Prostate gland (tissue), 2 donors: ENCODE results near the gene SPTBN1. TPM values are rescaled to one million over a fixed set of nuclear protein-coding genes. Genes with fewer than 3 reads are reported as not detected.
"Not testable (repeated sequence)": the region's sequence is repeated elsewhere in the genome, so short reads cannot be mapped to it uniquely, and the experiment has no call there.

Experiments used
- DNase-seq: peaks from one replicate; pipeline ENCODE4 v3.0.0-alpha.2; 2019; ENCODE audit warnings: low spot score
- H3K27ac ChIP-seq, 2 donors: fragments of 200-600 bp; sonication (generic); 2 replicates each; pipeline ENCODE4 v1.5.1; 2017 to 2019
- H3K27me3 ChIP-seq: fragments of 200-600 bp; sonication (generic); replicated peaks from 2 replicates; pipeline ENCODE4 v1.5.1; 2019; ENCODE audit not compliant: insufficient read depth
- H3K36me3 ChIP-seq, 2 donors: fragments of 200-600 bp; sonication (generic); 1 replicate in 1 of 2; 2 replicates in 1 of 2; pipeline versions ENCODE4 v1.5.1 to v1.8.1; 2017 to 2019
- H3K4me1 ChIP-seq: fragments of 200-600 bp; sonication (generic); replicated peaks from 2 replicates; pipeline ENCODE4 v1.5.1; 2019
- H3K4me3 ChIP-seq, 2 donors: fragments of 200-600 bp; sonication (generic); 2 replicates each; pipeline ENCODE4 v1.5.1; 2017 to 2019
- H3K9me3 ChIP-seq: fragments of 200-600 bp; sonication (generic); 2 replicates; pipeline ENCODE4 v1.5.1; 2017
- POLR2A ChIP-seq: fragments of 450-650 bp; IDR thresholded peaks from one replicate; pipeline ENCODE4 v1.6.1; 2016; ENCODE audit warnings: antibody characterized with exemption, mild to moderate bottlenecking
- POLR2AphosphoS5 ChIP-seq: sonication (generic); formaldehyde crosslinking; IDR thresholded peaks from one replicate; pipeline ENCODE4 v1.6.1; 2017; ENCODE audit warnings: antibody characterized with exemption
- WGBS: methylation state at CpG from one replicate; pipeline ENCODE4 v1.1.5; 2018; 5-methylcytosine and 5-hydroxymethylcytosine counted together
- intact Hi-C: fragments of 100-400 bp; cut with DNase I; formaldehyde crosslinking; loops from one replicate; pipeline ENCODE4 v1.14.2; 2022
- total RNA-seq, 2 donors: library from RNA; depleted of rRNA; stranded (reverse); fragments of >200 nt; gene quantifications; one replicate each; pipeline ENCODE4 v1.1.0, GENCODE V29; 2016
- TF ChIP-seq, protein P1 (sequence below), 4 experiments: fragments of 200-600 bp in 2 of 4; fragments of 450-650 bp in 2 of 4; sonication (generic) in 2 of 4; IDR thresholded peaks; 1 replicate in 3 of 4; 2 replicates in 1 of 4; pipeline ENCODE4 v1.5.1; 2016 to 2019; ENCODE audit warnings: antibody characterized with exemption in 4 of 4, mild to moderate bottlenecking in 2 of 4, moderate library complexity in 2 of 4

The SPTBN1 gene
- total RNA-seq, 2 donors from 2014 or later: 146 to 348 TPM

DNA sequence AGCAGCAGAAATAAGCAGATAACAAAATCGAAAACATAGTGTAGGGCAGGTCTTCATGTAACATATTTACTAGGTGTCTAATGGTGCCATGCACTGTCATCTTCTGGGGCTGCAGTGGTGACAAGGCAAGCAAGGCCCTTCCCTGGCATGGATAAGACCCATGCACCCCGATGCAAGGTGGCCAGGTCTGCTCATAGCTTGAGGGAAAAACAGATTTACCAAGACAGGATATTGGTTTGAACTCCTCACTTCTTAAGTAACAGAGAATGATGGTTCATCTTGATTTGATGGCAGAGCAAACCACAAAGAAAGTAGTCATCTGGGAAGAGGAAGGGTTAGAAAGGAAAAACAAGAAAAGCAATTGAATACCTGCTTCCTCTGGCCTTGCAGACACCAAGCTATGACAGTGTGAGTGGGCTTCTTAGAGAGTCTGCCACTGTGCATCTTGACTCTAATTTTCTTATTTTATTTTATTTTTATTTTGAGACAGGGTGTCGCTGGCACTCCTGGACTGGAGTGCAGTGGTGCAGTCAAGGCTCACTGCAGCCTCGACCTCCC, 231.5 kb downstream of the SPTBN1 start:
- TF ChIP-seq, protein P1, sequence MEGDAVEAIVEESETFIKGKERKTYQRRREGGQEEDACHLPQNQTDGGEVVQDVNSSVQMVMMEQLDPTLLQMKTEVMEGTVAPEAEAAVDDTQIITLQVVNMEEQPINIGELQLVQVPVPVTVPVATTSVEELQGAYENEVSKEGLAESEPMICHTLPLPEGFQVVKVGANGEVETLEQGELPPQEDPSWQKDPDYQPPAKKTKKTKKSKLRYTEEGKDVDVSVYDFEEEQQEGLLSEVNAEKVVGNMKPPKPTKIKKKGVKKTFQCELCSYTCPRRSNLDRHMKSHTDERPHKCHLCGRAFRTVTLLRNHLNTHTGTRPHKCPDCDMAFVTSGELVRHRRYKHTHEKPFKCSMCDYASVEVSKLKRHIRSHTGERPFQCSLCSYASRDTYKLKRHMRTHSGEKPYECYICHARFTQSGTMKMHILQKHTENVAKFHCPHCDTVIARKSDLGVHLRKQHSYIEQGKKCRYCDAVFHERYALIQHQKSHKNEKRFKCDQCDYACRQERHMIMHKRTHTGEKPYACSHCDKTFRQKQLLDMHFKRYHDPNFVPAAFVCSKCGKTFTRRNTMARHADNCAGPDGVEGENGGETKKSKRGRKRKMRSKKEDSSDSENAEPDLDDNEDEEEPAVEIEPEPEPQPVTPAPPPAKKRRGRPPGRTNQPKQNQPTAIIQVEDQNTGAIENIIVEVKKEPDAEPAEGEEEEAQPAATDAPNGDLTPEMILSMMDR (IDR thresholded peaks at IDR 0.05): no peak
- TF ChIP-seq POLR2A (no peak), POLR2AphosphoS5 (no peak)
- H3K9me3 ChIP-seq: no peaks in the 10 kb centered on the region
- intact Hi-C loops: no loop called here
- H3K4me1 ChIP-seq: no peaks in the 10 kb centered on the region
- DNase-seq: no peak
- H3K4me3 ChIP-seq: no peak overlapping the region
- H3K27ac ChIP-seq: no peak overlapping the region
- H3K36me3 ChIP-seq: no peaks in the 10 kb centered on the region
- WGBS: 88% methylated on average over 4 of the region's 4 CpGs
- H3K27me3 ChIP-seq: no peaks in the 10 kb centered on the region

DNA sequence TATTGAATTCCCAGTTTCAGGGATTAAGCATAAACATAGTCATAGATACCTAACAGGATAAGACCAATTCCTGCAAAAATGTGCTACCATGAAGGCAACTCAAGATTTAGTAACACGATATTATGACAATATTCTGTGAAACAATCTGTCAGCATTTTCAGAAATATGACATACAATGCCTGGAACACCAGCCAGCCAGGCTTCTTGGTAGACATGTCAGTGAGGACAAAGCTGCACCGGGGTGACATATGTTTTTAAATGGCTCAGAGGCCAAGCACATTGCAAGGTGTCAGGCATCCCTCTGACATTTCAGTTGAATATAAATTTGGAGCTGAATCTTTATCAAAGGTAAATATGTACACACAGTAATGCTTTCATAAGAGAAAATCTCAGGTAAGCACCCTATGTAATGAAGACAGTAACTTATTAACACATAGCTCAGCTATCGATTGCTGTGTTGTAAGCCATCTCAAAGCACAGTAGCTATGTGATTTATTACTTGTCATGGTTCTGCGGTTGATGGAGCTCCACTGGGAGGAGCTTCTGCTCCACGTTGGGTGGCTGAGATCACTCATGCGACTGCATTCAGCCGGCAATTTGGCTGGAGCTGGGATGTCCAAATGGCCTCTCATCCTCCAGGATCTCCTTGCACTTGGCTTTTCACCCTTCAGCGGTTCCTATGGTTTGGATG, 235.5 kb downstream of the SPTBN1 start:
- Histone ChIP-seq H3K4me3 (no peak overlapping the region), H3K36me3 (no peaks in the 10 kb centered on the region), H3K27ac (no peak overlapping the region), H3K4me1 (no peaks in the 10 kb centered on the region), H3K27me3 (no peaks in the 10 kb centered on the region), H3K9me3 (no peaks in the 10 kb centered on the region)
- DNase-seq: no peak
- intact Hi-C loops: no loop called here
- TF ChIP-seq POLR2A (no peak), POLR2AphosphoS5 (no peak)
- TF ChIP-seq, protein P1 (IDR thresholded peaks at IDR 0.05): no peak
- 86% methylated on average over 8 of the region's 8 CpGs for WGBS

DNA sequence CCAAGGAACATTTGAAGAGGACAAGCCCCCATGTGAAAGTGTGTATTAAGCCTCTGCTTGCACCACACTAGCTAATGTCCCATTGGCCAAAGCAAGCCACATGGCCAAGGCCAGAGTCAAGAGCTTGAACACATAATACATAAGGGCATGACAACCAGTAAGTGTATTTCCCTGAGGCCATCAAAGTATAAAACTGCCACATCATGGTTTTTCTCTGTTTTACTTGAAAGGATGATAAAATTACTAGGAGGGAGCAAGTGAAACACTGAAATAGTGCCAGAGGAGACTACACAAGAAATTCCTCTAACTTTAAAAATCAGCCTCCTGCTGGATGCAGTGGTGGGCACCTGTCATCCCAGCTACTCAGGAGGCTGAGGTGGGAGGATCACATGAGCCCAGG, 236.4 kb downstream of the SPTBN1 start:
- H3K27ac ChIP-seq: no peak overlapping the region
- no peak for TF ChIP-seq POLR2AphosphoS5
- TF ChIP-seq POLR2A: no peak
- TF ChIP-seq, protein P1 (IDR thresholded peaks at IDR 0.05): no peak
- intact Hi-C loops: no loop called here
- no peaks in the 10 kb centered on the region for H3K4me1 ChIP-seq
- no peak overlapping the region for H3K4me3 ChIP-seq
- H3K9me3 ChIP-seq: no peaks in the 10 kb centered on the region
- no peaks in the 10 kb centered on the region for H3K27me3 ChIP-seq
- H3K36me3 ChIP-seq: no peaks in the 10 kb centered on the region
- no peak for DNase-seq

GRCh38 chr2:54695378-54695777, 239.3 kb downstream of the SPTBN1 start:
- H3K27ac ChIP-seq: no peak overlapping the region
- H3K9me3 ChIP-seq: no peaks in the 10 kb centered on the region
- H3K36me3 ChIP-seq: no peaks in the 10 kb centered on the region
- DNase-seq: no peak
- TF ChIP-seq POLR2AphosphoS5: no peak
- TF ChIP-seq POLR2A: no peak
- TF ChIP-seq, protein P1 (IDR thresholded peaks at IDR 0.05): no peak
- H3K27me3 ChIP-seq: no peaks in the 10 kb centered on the region
- 92% methylated on average over 4 of the region's 4 CpGs for WGBS
- intact Hi-C loops: no loop called here
- H3K4me1 ChIP-seq: no peaks in the 10 kb centered on the region
- no peak overlapping the region for H3K4me3 ChIP-seq

GRCh38 chr2:54697934-54698333, 241.8 kb downstream of the SPTBN1 start:
- intact Hi-C loops: no loop called here
- H3K9me3 ChIP-seq: no peaks in the 10 kb centered on the region
- 100% methylated on average over 1 of the region's 1 CpG for WGBS
- no peak for TF ChIP-seq POLR2A
- H3K27me3 ChIP-seq: no peaks in the 10 kb centered on the region
- no peaks in the 10 kb centered on the region for H3K36me3 ChIP-seq
- no peak overlapping the region for H3K27ac ChIP-seq
- H3K4me3 ChIP-seq: no peak overlapping the region
- no peaks in the 10 kb centered on the region for H3K4me1 ChIP-seq
- DNase-seq: no peak

DNA sequence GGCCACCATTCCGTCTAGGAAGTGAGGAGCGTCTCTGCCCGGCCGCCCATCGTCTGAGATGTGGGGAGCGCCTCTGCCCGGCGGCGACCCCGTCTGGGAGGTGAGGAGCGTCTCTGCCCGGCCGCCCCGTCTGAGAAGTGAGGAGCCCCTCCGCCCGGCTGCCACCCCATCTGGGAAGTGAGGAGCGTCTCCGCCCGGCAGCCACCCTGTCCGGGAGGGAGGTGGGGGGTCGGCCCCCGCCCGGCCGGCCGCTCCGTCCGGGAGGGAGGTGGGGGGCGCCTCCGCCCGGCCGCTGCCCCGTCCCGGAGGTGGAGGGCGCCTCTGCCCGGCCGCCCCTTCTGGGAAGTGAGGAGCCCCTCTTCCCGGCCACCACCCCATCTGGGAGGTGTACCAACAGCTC, 242.8 kb downstream of the SPTBN1 start:
- DNase-seq, intact Hi-C loops, H3K9me3 ChIP-seq, H3K27me3 ChIP-seq, H3K4me3 ChIP-seq, H3K27ac ChIP-seq, H3K36me3 ChIP-seq, H3K4me1 ChIP-seq: not testable (repeated sequence)
- 94% methylated on average over 36 of the region's 37 CpGs for WGBS
